Left forelimb (tissue), 1 donor: ENCODE data around the gene ZNF831.

Experiments used
- DNase-seq: peaks from one replicate; pipeline ENCODE4 v3.0.0-alpha.2; 2018; ENCODE audit warnings: low spot score

ZNF831 gene

GRCh38 chr20:59214606-59215547 is 51.3 kb downstream of the ZNF831 start:
- DNase-seq, result no peak

DNA sequence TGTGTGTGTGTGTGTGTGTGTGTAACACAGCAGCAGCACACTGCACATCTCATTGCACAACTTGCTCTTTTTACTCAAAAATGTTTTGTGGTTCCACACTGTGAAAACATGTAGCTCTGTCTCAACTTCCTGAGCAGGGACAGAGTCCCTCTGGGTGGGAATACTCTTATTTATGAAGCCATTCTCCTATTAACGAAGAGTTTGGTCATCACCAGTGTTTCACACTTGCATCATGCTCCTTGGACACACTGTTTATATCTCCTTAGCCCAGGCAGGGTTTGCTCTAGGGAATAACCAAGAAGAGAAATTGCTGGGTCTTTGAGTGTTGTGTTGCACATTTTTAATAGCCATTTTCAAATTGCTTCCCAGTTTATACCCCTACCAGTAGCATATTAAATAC is 53.6 kb downstream of the ZNF831 start:
- no peak for DNase-seq

DNA sequence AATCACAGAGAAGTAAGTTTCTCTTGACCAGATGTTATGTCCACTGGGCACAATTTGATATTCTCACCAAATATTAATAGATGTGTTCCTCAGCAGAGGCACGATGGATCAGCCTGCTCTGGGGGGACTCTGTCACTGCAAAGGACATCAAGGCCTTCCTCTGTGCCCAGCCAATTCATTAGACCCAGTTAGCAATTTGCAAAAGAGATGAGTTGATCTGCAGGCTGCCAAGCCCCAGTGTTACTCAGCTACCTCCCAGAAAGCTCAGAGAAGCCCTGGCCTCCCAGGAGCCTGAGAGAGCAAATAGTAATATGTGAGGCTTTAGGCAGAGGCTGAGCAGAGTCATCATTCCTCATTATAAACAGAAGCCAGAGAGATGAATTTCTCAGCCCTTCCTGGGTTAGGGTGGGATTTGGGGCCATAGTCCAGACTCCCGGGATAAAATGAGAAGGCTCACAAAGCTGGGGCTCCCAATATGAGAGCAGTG is 54.2 kb downstream of the ZNF831 start:
- no peak for DNase-seq

DNA sequence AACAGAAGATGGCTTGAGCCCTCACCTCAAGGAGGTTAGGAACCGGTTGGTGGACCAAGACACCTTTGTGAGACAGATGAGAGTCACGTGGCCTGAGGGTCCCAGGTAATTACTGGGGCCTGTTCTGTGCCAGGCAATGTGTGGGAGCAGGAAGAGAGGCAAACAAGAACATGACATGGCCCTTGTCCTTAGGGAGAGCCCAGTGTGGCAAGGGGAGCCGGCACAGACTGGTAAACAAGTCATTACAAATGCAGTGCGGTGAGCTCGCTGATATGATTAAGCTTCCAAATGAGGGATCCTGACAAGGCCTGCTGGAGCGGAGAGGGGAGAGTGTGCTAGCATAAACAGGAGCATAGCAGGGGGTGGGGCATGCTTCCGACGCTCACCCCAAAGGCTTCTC is 55.6 kb downstream of the ZNF831 start:
- DNase-seq, result no peak

GRCh38 chr20:59220161-59220560 is 56.5 kb downstream of the ZNF831 start:
- no peak for DNase-seq

- DNase-seq, result no peak
Measured at GRCh38 chr20:59221049-59221706, 57.6 kb downstream of the ZNF831 start.

- DNase-seq, result no peak
Measured at GRCh38 chr20:59221707-59222252, 58.2 kb downstream of the ZNF831 start.

DNA sequence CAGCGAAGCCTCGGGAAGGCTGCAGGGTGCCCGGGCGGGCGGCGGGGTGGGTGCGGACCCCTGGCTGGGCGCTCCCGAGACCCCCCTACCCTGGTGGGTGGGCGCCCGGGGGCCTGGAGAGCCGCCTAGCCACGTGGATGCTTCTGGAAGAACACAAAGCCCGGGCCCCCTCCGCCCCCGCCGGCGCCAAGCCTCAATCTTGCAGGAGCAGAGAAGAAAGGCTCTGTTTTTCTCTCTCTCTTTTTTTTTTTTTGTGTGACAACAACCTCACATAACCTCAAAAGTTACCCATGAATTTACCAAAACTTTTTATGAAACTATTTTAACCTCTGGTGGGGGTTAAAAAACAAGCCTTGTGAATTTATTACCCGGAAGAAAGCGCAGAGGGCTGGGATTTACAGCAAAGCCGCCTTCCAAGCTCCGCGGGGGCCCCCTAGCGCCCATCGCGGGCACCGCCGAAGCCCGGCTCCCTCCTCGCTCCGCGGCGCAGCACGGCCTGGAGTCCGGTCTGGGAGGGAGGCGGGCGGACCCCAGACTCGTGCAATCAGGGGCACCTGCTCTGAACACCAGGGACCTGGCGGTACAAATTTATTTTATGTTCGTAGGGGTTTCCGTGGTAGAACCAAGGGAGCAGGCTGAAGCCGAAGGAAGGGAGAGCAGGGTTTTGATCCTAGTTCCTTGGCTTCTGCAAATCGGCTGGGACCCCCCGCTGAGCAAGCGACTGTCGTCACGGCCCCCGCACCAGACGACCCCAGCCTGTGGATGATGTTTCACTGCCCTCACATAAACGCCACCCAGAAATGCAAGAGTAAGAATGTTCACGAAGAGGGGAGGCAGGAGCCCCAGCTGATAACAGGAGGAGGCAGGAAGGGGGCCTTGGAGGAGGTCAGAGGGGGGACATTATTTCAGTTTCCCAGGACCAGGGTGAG is 58.9 kb downstream of the ZNF831 start:
- DNase-seq, result peak; percentile 89

- DNase-seq, result no peak
Measured at GRCh38 chr20:59223182-59223601, 59.6 kb downstream of the ZNF831 start.

DNA sequence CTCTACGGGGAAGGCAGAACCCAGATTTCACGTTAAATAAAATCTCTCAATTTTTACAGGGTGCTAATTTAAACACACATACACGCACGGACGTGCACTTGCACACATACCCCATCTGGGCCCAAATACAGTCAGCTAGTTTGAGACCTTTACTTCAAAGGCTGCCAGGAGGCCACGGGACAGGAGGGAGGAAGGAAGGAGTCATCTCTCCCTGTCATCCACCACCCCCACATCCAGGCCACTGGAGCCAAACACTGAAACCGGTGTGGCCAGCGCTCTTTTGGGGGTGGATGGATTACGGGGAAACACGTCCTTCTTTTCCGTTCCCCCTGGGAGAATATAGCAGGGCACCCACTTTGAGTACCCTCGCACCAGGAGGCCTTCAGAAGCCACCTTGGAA is 60.1 kb downstream of the ZNF831 start:
- DNase-seq, result no peak

GRCh38 chr20:59224236-59224635 is 60.6 kb downstream of the ZNF831 start:
- no peak for DNase-seq

DNA sequence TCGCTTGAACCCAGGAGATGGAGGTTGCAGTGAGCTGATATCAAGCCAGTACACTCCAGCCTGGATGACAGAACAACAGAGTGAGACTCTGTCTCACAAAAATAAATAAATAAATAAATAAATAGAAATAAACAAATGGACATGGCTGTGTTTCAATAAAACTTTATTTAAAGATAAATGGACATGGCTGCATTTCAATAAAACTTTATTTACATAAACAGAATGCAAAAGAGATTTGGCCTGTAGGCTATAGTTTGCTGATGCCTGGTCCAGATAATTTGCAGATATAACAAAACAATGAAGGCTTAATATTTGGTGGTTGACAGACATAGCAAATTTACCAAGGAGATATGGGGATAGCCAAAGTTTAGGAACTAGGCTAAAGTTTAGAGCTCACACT is 66.8 kb downstream of the ZNF831 start:
- no peak for DNase-seq

- no peak for DNase-seq
Measured at GRCh38 chr20:59231124-59231804, 67.6 kb downstream of the ZNF831 start.

DNA sequence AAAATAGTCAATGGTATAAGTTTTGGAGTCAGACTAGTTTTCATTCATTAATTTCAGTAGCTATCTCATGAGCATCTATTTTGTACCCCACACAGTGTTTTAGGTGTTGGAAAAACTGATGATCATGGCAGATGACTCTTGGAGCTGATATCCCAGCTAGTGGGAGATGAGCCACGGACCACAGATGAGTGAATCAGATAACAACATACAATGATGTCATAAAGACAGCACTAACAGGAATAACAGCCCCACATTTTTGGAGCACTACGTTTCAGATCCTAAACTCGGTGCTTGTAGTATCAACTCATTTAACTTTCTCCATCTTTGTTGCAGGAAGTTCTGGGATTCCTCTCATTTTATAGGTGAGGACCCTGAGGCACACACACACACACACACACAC is 69.0 kb downstream of the ZNF831 start:
- DNase-seq, result no peak

- DNase-seq, result no peak
Measured at GRCh38 chr20:59235226-59235625, 71.6 kb downstream of the ZNF831 start.

DNA sequence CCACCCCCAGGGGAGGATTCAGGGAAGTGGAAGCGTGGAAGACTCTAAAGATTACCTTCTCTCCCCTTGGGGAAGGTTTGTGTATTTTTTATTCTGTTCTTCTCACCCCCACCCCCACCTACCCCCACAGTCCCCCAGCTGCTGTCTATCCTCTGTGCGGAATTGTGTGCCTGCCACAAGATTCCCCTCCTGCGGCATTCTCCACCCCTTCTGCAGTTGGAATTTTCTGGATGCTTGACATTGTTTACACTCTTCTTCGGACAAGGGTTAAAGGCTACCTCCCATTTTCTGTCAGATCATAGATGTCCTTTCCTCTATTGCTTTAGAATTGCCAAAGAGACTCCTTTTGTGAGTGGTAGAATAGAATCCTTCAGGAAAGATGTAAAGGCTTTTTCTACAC is 76.4 kb downstream of the ZNF831 start:
- no peak for DNase-seq

GRCh38 chr20:59242714-59243626 is 79.3 kb downstream of the ZNF831 start:
- DNase-seq, result no peak

- DNase-seq, result no peak
Measured at GRCh38 chr20:59246691-59247400, 83.2 kb downstream of the ZNF831 start.
